NT2/D1 (cell line): Measurements from ENCODE around the gene PARD6B.

Experiments used
- SUZ12 ChIP-seq: IDR thresholded peaks from 2 replicates; pipeline ENCODE4 v1.6.1; 2011; ENCODE audit not compliant: insufficient read length, insufficient read depth; ENCODE audit errors: extremely low read depth
- YY1 ChIP-seq: IDR thresholded peaks from 2 replicates; pipeline ENCODE4 v1.6.1; 2011; ENCODE audit not compliant: insufficient read length, insufficient read depth
- ZNF274 ChIP-seq: IDR thresholded peaks from 2 replicates; pipeline ENCODE4 v1.6.1; 2011; ENCODE audit warnings: mild to moderate bottlenecking, low read depth, low read length

GRCh38 chr20:50797142-50797541, 65.8 kb downstream of the PARD6B start:
- TF ChIP-seq ZNF274 (no peak), SUZ12 (no peak), YY1 (no peak)
